HepG2 (cell line): ENCODE measurements around the gene CHID1. TPM values are rescaled to one million over a fixed set of nuclear protein-coding genes. Genes with fewer than 3 reads are reported as not detected.

ENCODE experiments used
- AFF4 ChIP-seq: sonication (generic); formaldehyde crosslinking; IDR thresholded peaks from 2 replicates; pipeline ENCODE4 v1.4.0; 2020; ENCODE audit warnings: missing genetic modification reagents
- AGO2 ChIP-seq: fragments of 200-400 bp; formaldehyde crosslinking; optimal IDR thresholded peaks from 2 replicates; pipeline ENCODE3; 2017; ENCODE audit warnings: mild to moderate bottlenecking, low read depth, low read length, moderate library complexity
- CENPBD1 ChIP-seq: sonication (generic); formaldehyde crosslinking; IDR thresholded peaks from 2 replicates; pipeline ENCODE4 v1.8.0; 2022; ENCODE audit warnings: missing genetic modification reagents, low read depth, mild to moderate bottlenecking, borderline replicate concordance
- GMEB1 ChIP-seq: sonication (generic); formaldehyde crosslinking; IDR thresholded peaks from 2 replicates; pipeline ENCODE4 v1.5.1; 2020; ENCODE audit warnings: missing genetic modification reagents, mild to moderate bottlenecking, borderline replicate concordance
- HHEX ChIP-seq: IDR thresholded peaks from 2 replicates; pipeline ENCODE4 v1.6.1; 2016; ENCODE audit warnings: control low read depth
- MTA1 ChIP-seq: sonication (generic); formaldehyde crosslinking; IDR thresholded peaks from 2 replicates; pipeline ENCODE4 v1.4.0; 2020; ENCODE audit warnings: missing genetic modification reagents, mild to moderate bottlenecking, borderline replicate concordance
- NCOA2 ChIP-seq: sonication (generic); formaldehyde crosslinking; IDR thresholded peaks from 2 replicates; pipeline ENCODE4 v1.8.0; 2022; ENCODE audit warnings: inconsistent platforms
- PBX2 ChIP-seq: IDR thresholded peaks from 2 replicates; pipeline ENCODE4 v1.6.1; 2016; ENCODE audit warnings: control low read depth
- RELA ChIP-seq: sonication (generic); formaldehyde crosslinking; IDR thresholded peaks from 2 replicates; pipeline ENCODE4 v1.4.0; 2020; ENCODE audit warnings: missing genetic modification reagents
- SNAPC2 ChIP-seq: sonication (generic); formaldehyde crosslinking; IDR thresholded peaks from 2 replicates; pipeline ENCODE4 v1.8.1; 2022; ENCODE audit warnings: mild to moderate bottlenecking, missing genetic modification reagents
- SOX6 ChIP-seq, 2 experiments: fragments of 450-650 bp in 1 of 2; sonication (generic) in 1 of 2; formaldehyde crosslinking in 1 of 2; IDR thresholded peaks; 2 replicates each; pipeline versions ENCODE4 v1.4.0 to v1.6.1; 2017 to 2020; ENCODE audit warnings: antibody characterized with exemption in 1 of 2, mild to moderate bottlenecking in 1 of 2, missing genetic modification reagents in 1 of 2
- TAF15 ChIP-seq: fragments of 200-400 bp; formaldehyde crosslinking; IDR thresholded peaks from one replicate; pipeline ENCODE4 v1.6.1; 2018; ENCODE audit warnings: mild to moderate bottlenecking, low read depth, low read length; ENCODE audit not compliant: poor library complexity, severe bottlenecking
- ZNF143 ChIP-seq: sonication (generic); formaldehyde crosslinking; IDR thresholded peaks from 2 replicates; pipeline ENCODE4 v1.4.0; 2020; ENCODE audit warnings: missing genetic modification reagents
- ZNF251 ChIP-seq: sonication (generic); formaldehyde crosslinking; IDR thresholded peaks from 2 replicates; pipeline ENCODE4 v1.9.0; 2021; ENCODE audit warnings: mild to moderate bottlenecking, missing genetic modification reagents
- ZNF354B ChIP-seq: sonication (generic); formaldehyde crosslinking; IDR thresholded peaks from 2 replicates; pipeline ENCODE4 v1.8.0; 2022; ENCODE audit warnings: mild to moderate bottlenecking, missing genetic modification reagents
- ZNF597 ChIP-seq: sonication (generic); formaldehyde crosslinking; IDR thresholded peaks from 2 replicates; pipeline ENCODE4 v1.5.0; 2020; ENCODE audit warnings: missing genetic modification reagents
- ZNF770 ChIP-seq: sonication (generic); formaldehyde crosslinking; IDR thresholded peaks from 2 replicates; pipeline ENCODE4 v1.5.0; 2020; ENCODE audit warnings: mild to moderate bottlenecking, missing genetic modification reagents
- ZNF841 ChIP-seq: sonication (generic); formaldehyde crosslinking; IDR thresholded peaks from 2 replicates; pipeline ENCODE4 v1.8.1; 2023; ENCODE audit warnings: missing genetic modification reagents, borderline replicate concordance
- polyA plus RNA-seq, 8 experiments: library from polyadenylated mRNA; depleted of rRNA in 3 of 8; stranded (reverse) in 7 of 8; unstranded in 1 of 8; fragments of >200 nt; fragmentation: Illumina TruSeq in 4 of 8; extraction: Trizol in 4 of 8; gene quantifications; 2 replicates each; pipeline versions ENCODE4 v1.2.1 to v1.2.3, GENCODE V29; 2011 to 2016; ENCODE audit warnings: low read depth in 4 of 8, missing spikeins in 1 of 8, mixed read lengths in 1 of 8; ENCODE audit not compliant: insufficient read depth in 1 of 8
- total RNA-seq, 5 experiments: library from RNA; depleted of rRNA; stranded (reverse); fragments of >200 nt; fragmentation: Illumina TruSeq; extraction: Trizol; gene quantifications; 2 replicates each; pipeline ENCODE4 v1.2.3, GENCODE V29; 2016; ENCODE audit warnings: low read depth in 1 of 5

Gene CHID1
- total and polyA plus RNA-seq, 2 of the 13 experiments (the other 11 are each of a cell fraction or from before 2014, with no cell fraction given), result 65.1 to 93.6 TPM

GRCh38 chr11:842370-843002 lies 68.1 kb downstream of the CHID1 start, which contains the start of the genes POLR2L and TSPAN4 (continued):
- TF ChIP-seq AFF4 (CRISPR knock-in tag) (no peak), ZNF597 (CRISPR knock-in tag) (no peak), AGO2 (peak; percentile 88), ZNF143 (CRISPR knock-in tag) (peak; percentile 18; the same call in 1 of the 2 replicates), ZNF841 (no peak; the same call in 1 of the 2 replicates), RELA (CRISPR knock-in tag) (no peak), SNAPC2 (peak; percentile 67; the same call in 1 of the 2 replicates), ZNF770 (CRISPR knock-in tag) (peak; percentile 14; the same call in 1 of the 2 replicates), ZNF354B (CRISPR knock-in tag) (peak; percentile 92; the same call in 1 of the 2 replicates), PBX2 (CRISPR knock-in tag) (peak; percentile 84), NCOA2 (CRISPR knock-in tag) (no peak), ZNF251 (CRISPR knock-in tag) (no peak), GMEB1 (CRISPR knock-in tag) (no peak; the same call in 1 of the 2 replicates), TAF15 (no peak), HHEX (no peak), MTA1 (CRISPR knock-in tag) (no peak), SOX6 (IDR thresholded peaks at IDR 0.05) (no peak), SOX6 (CRISPR knock-in tag; IDR thresholded peaks at IDR 0.05) (no peak), CENPBD1 (CRISPR knock-in tag) (no peak)
